NCI-H1417 (cell line): Measurements from ENCODE around the gene CHL1.
A peak's percentile ranks its signal among the peaks of the same experiment; 100 is the strongest.

Experiments
- DNase-seq, 3 experiments: peaks; one replicate each; lab custom pipeline; 2025; lab: John Stamatoyannopoulos, UW

The CHL1 gene, protein sequence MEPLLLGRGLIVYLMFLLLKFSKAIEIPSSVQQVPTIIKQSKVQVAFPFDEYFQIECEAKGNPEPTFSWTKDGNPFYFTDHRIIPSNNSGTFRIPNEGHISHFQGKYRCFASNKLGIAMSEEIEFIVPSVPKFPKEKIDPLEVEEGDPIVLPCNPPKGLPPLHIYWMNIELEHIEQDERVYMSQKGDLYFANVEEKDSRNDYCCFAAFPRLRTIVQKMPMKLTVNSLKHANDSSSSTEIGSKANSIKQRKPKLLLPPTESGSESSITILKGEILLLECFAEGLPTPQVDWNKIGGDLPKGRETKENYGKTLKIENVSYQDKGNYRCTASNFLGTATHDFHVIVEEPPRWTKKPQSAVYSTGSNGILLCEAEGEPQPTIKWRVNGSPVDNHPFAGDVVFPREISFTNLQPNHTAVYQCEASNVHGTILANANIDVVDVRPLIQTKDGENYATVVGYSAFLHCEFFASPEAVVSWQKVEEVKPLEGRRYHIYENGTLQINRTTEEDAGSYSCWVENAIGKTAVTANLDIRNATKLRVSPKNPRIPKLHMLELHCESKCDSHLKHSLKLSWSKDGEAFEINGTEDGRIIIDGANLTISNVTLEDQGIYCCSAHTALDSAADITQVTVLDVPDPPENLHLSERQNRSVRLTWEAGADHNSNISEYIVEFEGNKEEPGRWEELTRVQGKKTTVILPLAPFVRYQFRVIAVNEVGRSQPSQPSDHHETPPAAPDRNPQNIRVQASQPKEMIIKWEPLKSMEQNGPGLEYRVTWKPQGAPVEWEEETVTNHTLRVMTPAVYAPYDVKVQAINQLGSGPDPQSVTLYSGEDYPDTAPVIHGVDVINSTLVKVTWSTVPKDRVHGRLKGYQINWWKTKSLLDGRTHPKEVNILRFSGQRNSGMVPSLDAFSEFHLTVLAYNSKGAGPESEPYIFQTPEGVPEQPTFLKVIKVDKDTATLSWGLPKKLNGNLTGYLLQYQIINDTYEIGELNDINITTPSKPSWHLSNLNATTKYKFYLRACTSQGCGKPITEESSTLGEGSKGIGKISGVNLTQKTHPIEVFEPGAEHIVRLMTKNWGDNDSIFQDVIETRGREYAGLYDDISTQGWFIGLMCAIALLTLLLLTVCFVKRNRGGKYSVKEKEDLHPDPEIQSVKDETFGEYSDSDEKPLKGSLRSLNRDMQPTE (N-terminal part only)

GRCh38 chr3:196311-197148 lies at the start of gene CHL1:
Gene CHL1, plus strand, starts transcription at chr3:196763. Its CDS starts 123,014 bp downstream, at chr3:319777.
- peak; percentile 42 to 69 (median 44) for DNase-seq

- no peak for DNase-seq
Measured at GRCh38 chr3:151614-152189, 44.9 kb upstream of the CHL1 start.

DNA sequence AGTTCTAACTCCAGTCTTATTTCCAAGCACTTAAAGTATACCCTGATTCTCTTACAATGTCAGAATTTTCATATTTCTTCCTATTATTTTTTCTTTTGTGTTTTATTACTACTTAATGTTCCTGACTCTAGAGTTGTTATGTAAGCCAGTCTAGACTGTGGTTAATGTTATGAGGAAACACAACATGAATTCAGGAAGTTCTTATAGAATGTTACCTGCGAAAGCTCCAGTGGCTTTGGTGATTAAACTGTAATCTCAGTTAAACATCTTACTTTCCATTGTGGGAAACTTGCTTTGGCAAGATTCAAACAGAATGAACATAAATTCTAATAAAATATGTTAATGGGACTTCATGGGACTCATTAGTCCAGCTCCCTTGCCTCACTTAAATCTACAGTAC lies 36.6 kb upstream of the CHL1 start:
- no peak for DNase-seq

GRCh38 chr3:166071-166470 lies 30.5 kb upstream of the CHL1 start:
- peak in 2 of 3 experiments; percentile 34 to 86 for DNase-seq

- DNase-seq = peak in 2 of 3 experiments; percentile 1 to 46
Measured at GRCh38 chr3:166799-167198, 29.8 kb upstream of the CHL1 start.

DNA sequence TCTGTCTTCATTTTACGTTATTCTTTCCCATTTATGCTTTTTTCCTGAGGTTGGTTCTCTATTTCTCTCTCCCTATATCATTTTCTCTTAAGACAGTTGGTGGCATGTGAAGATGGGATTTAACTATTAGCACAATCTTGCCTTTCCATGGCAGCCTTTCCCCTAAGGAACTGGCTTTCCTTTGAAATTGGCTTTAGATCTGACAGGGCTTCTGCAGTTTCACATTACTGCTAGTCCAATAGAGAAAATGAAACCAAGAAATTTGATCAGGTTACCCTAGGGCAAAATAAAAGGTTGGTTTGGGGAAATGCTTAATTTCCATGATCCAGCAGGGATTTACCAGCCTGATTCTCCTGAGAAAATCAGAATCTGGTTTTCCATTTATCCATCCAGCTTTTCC lies 22.7 kb upstream of the CHL1 start:
- peak in 1 of 3 experiments; percentile 44 for DNase-seq

GRCh38 chr3:184976-185375 lies 11.6 kb upstream of the CHL1 start:
- DNase-seq = no peak

- DNase-seq = no peak
Measured at GRCh38 chr3:192215-192929, 4.2 kb upstream of the CHL1 start.

GRCh38 chr3:194001-194400 lies 2.6 kb upstream of the CHL1 start:
- no peak for DNase-seq

GRCh38 chr3:194421-194820 lies 2.1 kb upstream of the CHL1 start:
- DNase-seq = no peak

DNA sequence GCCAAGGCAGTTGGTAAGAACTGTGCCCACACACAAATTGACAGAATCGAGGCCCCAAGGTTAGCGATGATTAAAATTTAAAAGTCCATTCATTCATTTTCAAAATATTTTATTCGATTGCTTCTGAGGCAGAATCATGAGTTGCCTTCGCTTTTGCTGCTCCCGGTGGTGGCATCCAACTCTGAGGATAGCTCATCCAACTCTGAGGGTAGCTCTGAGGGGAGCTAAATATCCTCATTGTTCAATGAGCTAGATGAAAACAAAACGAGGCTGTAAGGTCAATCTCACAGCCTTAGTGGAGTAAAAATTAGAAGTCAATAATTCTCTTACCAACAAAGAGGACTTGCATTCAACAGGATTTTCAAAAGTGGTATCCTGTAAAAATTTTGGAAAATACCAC lies 897 bp upstream of the CHL1 start:
- DNase-seq = peak in 1 of 3 experiments; percentile 32

GRCh38 chr3:197149-197827 lies 725 bp downstream of the CHL1 start:
- peak in 2 of 3 experiments; percentile 10 to 53 for DNase-seq

- peak; percentile 33 to 72 (median 62) for DNase-seq
Measured at GRCh38 chr3:197828-198491, 1.4 kb downstream of the CHL1 start.

- DNase-seq = no peak
Measured at GRCh38 chr3:199835-200234, 3.3 kb downstream of the CHL1 start.

DNA sequence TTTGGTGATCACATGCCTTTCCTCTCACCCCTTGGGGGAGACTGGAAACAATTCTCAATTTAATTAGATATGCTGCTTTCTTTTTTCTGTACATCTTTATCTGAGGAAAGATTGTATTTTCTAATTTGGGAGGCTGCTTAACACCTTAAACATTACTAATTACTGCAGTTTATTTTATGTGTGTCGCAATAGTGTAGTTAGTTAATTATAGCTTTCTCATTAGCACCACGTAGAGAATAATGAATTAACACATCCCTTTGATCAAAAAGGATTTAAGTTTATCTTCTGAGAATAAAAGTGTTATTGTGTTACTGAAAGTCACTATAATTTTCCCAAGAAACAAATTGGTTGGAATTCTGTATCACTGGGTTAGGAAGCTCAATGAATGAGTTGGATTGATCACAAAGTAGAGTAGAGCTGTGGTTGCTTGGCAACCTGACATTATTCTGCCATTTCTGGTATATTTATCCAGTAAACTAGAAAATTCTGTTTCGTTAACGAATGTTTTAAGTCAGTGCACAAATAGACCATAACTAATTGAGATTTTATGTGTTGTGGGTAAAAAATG lies 4.3 kb downstream of the CHL1 start:
- no peak for DNase-seq

GRCh38 chr3:204102-204501 lies 7.5 kb downstream of the CHL1 start:
- peak in 1 of 3 experiments; percentile 36 for DNase-seq

- DNase-seq = peak in 1 of 3 experiments; percentile 22
Measured at GRCh38 chr3:207973-208372, 11.4 kb downstream of the CHL1 start.

DNA sequence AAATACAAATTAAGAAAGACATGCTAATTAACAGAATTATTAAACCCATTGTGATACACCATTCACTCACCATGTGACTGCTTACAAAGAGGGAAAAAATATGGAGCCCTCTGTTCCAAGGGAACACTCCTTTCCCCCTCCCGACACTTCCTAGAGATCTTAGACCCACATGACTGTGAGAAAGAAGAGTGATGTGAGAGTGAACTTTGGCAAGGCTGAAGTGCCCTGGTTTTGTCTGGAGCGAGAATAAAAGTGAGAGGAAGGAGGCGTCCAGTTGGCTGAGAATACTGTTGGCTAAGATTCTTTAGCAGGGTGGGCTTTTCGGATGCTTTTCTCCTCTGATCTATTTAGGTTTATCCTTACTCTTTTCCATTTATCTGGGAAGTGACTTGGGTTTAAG lies 14.1 kb downstream of the CHL1 start:
- DNase-seq = no peak

- no peak for DNase-seq
Measured at GRCh38 chr3:212432-212831, 15.9 kb downstream of the CHL1 start.
